ENCODE data around the gene SLCO3A1. TPM values are rescaled to one million over a fixed set of nuclear protein-coding genes. Genes with fewer than 3 reads are reported as not detected.
A peak's percentile ranks its signal among the peaks of the same experiment; 100 is the strongest.

The SLCO3A1 gene
- total RNA-seq: 10 to 100 TPM; 39.7 to 60.7 TPM
- polyA plus RNA-seq: 10 to 100 TPM in 1 of 2 donors, 1 to 10 TPM in 1; 9.6 to 29.1 TPM
- long read RNA-seq, donor 1, full-length matches to known transcripts: 14 of 83 reads
- long read RNA-seq, donor 1, partial matches to known transcripts: 32 of 83 reads
- long read RNA-seq, donor 1, other reads (novel, unspliced or antisense): 37 of 83 reads
- long read RNA-seq, donor 2, full-length matches to known transcripts: 50 of 113 reads
- long read RNA-seq, donor 2, partial matches to known transcripts: 14 of 113 reads
- long read RNA-seq, donor 2, other reads (novel, unspliced or antisense): 49 of 113 reads

- Histone ChIP-seq H3K9me3 (ENCODE audit: control insufficient read depth, low read length) (no peaks in the 10 kb centered on the region), H3K27me3 (ENCODE audit: control insufficient read depth in 1 of 2, insufficient read depth in 2 of 2, low read length in 1 of 2) (no peaks in the 10 kb centered on the region), H3K36me3 (ENCODE audit: control insufficient read depth in 1 of 2, insufficient read depth in 2 of 2, low read length in 1 of 2) (no peaks in the 10 kb centered on the region), H3K4me1 (ENCODE audit: control insufficient read depth in 1 of 2, insufficient read depth in 2 of 2, low read length in 2 of 2) (no peaks in the 10 kb centered on the region), H3K27ac (ENCODE audit: low read depth in 1 of 2, low read length in 2 of 2) (peak within 1 kb of the TSS; percentile 73 to 97), H3K4me3 (ENCODE audit: low read length in 2 of 2) (peak within 1 kb of the TSS; percentile 93 to 96)
- intact Hi-C loops (cut with DNase I): loop anchor here (2.0 to 10.0 kb wide), 7 partner anchors 64 to 549 kb away; no protein-coding TSS in a partner anchor
- 0% methylated on average over 15 to 67 of the region's 67 CpGs for WGBS, 2 donors
- ATAC-seq (ENCODE audit: low FRiP score) (peak; percentile 66), DNase-seq (peak; percentile 88 to 94)
These were observed at the start of gene SLCO3A1 for GRCh38 chr15:91853511-91853947. TSS of gene SLCO3A1 (plus strand) at chr15:91853708.

DNA sequence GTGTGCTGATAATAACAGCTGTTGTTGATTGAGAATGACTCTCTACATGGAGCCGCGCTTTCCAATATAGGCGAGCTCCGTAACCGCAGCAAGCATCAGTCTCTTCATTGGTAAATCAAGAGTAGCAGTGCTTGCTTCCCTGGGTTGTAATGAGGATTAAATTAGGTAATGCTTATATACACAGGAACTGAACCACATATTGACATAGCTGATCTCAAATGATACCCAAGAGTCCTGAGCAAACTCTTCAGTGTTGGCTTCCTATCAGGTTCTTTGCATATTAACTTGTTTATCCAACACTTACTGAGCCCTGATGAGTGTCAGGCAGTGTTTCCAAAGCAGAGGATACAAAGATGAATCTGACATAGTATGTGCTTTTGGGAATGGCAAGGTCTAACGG is 46.4 kb upstream of the SLCO3A1 start:
- ATAC-seq (ENCODE audit: low FRiP score) (no peak), DNase-seq (no peak)
- Histone ChIP-seq H3K27ac (ENCODE audit: low read depth in 1 of 2, low read length in 2 of 2) (no peak overlapping the region), H3K4me3 (ENCODE audit: low read length in 2 of 2) (no peak overlapping the region), H3K9me3 (ENCODE audit: control insufficient read depth, low read length) (peaks cover 1% of the 10 kb centered on the region), H3K4me1 (ENCODE audit: control insufficient read depth in 1 of 2, insufficient read depth in 2 of 2, low read length in 2 of 2) (no peaks in the 10 kb centered on the region), H3K36me3 (ENCODE audit: control insufficient read depth in 1 of 2, insufficient read depth in 2 of 2, low read length in 1 of 2) (no peaks in the 10 kb centered on the region), H3K27me3 (ENCODE audit: control insufficient read depth in 1 of 2, insufficient read depth in 2 of 2, low read length in 1 of 2) (no peaks in the 10 kb centered on the region)
- intact Hi-C loops (cut with DNase I): no loop called here
- 85 to 89% methylated on average over 6 of the region's 6 CpGs for WGBS, 2 donors

DNA sequence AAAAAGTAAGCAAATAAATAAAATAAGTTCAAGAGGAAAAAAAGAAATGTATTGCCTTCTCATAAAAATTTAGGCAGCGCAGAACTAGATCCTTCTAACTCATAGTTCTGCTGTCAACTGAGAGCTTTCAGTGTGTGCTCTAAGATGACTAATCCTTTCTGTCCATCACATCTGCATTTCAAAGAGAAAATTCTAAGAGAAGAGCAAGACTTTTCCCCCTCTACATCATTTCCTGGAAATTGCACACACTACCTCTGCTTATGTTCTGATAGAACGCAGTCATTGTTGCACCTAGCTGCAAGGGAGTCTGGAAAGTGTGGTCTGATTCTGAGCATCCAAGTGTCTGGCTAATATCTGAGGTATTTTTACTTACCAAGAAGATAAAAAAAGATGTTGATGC is 39.6 kb upstream of the SLCO3A1 start:
- 95% methylated on average over 2 of the region's 2 CpGs for WGBS, 2 donors
- Histone ChIP-seq H3K36me3 (ENCODE audit: control insufficient read depth in 1 of 2, insufficient read depth in 2 of 2, low read length in 1 of 2) (no peaks in the 10 kb centered on the region), H3K4me1 (ENCODE audit: control insufficient read depth in 1 of 2, insufficient read depth in 2 of 2, low read length in 2 of 2) (no peaks in the 10 kb centered on the region), H3K4me3 (ENCODE audit: low read length in 2 of 2) (no peak overlapping the region), H3K27ac (ENCODE audit: low read depth in 1 of 2, low read length in 2 of 2) (no peak overlapping the region), H3K9me3 (ENCODE audit: control insufficient read depth, low read length) (peaks cover 6% of the 10 kb centered on the region), H3K27me3 (ENCODE audit: control insufficient read depth in 1 of 2, insufficient read depth in 2 of 2, low read length in 1 of 2) (no peaks in the 10 kb centered on the region)
- intact Hi-C loops (cut with DNase I): no loop called here
- no peak for ATAC-seq (ENCODE audit: low FRiP score)
- DNase-seq: no peak

- no peaks in the 10 kb centered on the region for H3K36me3 ChIP-seq (ENCODE audit: control insufficient read depth in 1 of 2, insufficient read depth in 2 of 2, low read length in 1 of 2)
- no peak overlapping the region for H3K27ac ChIP-seq (ENCODE audit: low read depth in 1 of 2, low read length in 2 of 2)
- H3K9me3 ChIP-seq (ENCODE audit: control insufficient read depth, low read length): peaks cover 9% of the 10 kb centered on the region
- no peak overlapping the region for H3K4me3 ChIP-seq (ENCODE audit: low read length in 2 of 2)
- no peak for ATAC-seq (ENCODE audit: low FRiP score)
- no peak for DNase-seq
- no peaks in the 10 kb centered on the region for H3K27me3 ChIP-seq (ENCODE audit: control insufficient read depth in 1 of 2, insufficient read depth in 2 of 2, low read length in 1 of 2)
- WGBS, 2 donors: 89 to 90% methylated on average over 3 of the region's 3 CpGs
- H3K4me1 ChIP-seq (ENCODE audit: control insufficient read depth in 1 of 2, insufficient read depth in 2 of 2, low read length in 2 of 2): no peaks in the 10 kb centered on the region
- intact Hi-C loops (cut with DNase I): no loop called here
These were observed 36.6 kb upstream of the SLCO3A1 start for GRCh38 chr15:91816942-91817341.

DNA sequence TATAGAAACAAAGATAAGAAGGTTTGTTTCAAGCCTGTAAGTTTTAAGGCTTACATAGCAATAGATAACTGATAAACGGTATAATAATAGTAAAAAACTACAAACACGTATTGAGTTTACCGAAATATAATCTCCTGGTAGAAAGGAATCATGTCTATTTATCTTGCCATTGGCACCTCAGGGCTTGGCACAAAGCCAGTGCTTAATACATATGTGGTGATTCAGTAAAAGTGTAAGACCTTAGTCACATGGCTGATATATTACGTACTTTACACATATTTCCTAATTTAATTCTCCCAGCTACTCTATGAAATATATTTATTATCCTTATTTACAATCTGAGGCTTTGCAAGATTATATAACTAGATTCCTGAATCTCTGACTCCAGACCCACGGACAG is 32.0 kb upstream of the SLCO3A1 start:
- WGBS, 2 donors: 78 to 80% methylated on average over 5 of the region's 5 CpGs
- intact Hi-C loops (cut with DNase I): no loop called here
- no peaks in the 10 kb centered on the region for H3K4me1 ChIP-seq (ENCODE audit: control insufficient read depth in 1 of 2, insufficient read depth in 2 of 2, low read length in 2 of 2)
- peaks cover 5% of the 10 kb centered on the region for H3K9me3 ChIP-seq (ENCODE audit: control insufficient read depth, low read length)
- DNase-seq (no peak), ATAC-seq (ENCODE audit: low FRiP score) (no peak)
- H3K4me3 ChIP-seq (ENCODE audit: low read length in 2 of 2): no peak overlapping the region
- no peaks in the 10 kb centered on the region for H3K36me3 ChIP-seq (ENCODE audit: control insufficient read depth in 1 of 2, insufficient read depth in 2 of 2, low read length in 1 of 2)
- no peaks in the 10 kb centered on the region for H3K27me3 ChIP-seq (ENCODE audit: control insufficient read depth in 1 of 2, insufficient read depth in 2 of 2, low read length in 1 of 2)
- H3K27ac ChIP-seq (ENCODE audit: low read depth in 1 of 2, low read length in 2 of 2): no peak overlapping the region

GRCh38 chr15:91824256-91824655 is 29.3 kb upstream of the SLCO3A1 start:
- WGBS, 2 donors: 35 to 42% methylated on average over 3 of the region's 3 CpGs
- Histone ChIP-seq H3K27ac (ENCODE audit: low read depth in 1 of 2, low read length in 2 of 2) (no peak overlapping the region), H3K4me3 (ENCODE audit: low read length in 2 of 2) (no peak overlapping the region), H3K4me1 (ENCODE audit: control insufficient read depth in 1 of 2, insufficient read depth in 2 of 2, low read length in 2 of 2) (no peaks in the 10 kb centered on the region), H3K9me3 (ENCODE audit: control insufficient read depth, low read length) (peaks cover 5% of the 10 kb centered on the region), H3K27me3 (ENCODE audit: control insufficient read depth in 1 of 2, insufficient read depth in 2 of 2, low read length in 1 of 2) (no peaks in the 10 kb centered on the region), H3K36me3 (ENCODE audit: control insufficient read depth in 1 of 2, insufficient read depth in 2 of 2, low read length in 1 of 2) (no peaks in the 10 kb centered on the region)
- intact Hi-C loops (cut with DNase I): no loop called here
- ATAC-seq (ENCODE audit: low FRiP score) (no peak), DNase-seq (no peak)

GRCh38 chr15:91826443-91826842 is 27.1 kb upstream of the SLCO3A1 start:
- H3K9me3 ChIP-seq (ENCODE audit: control insufficient read depth, low read length): peaks cover 3% of the 10 kb centered on the region
- H3K4me3 ChIP-seq (ENCODE audit: low read length in 2 of 2): no peak overlapping the region
- WGBS, 2 donors: 67 to 72% methylated on average over 5 of the region's 5 CpGs
- ATAC-seq (ENCODE audit: low FRiP score) (no peak), DNase-seq (no peak)
- intact Hi-C loops (cut with DNase I): no loop called here
- no peaks in the 10 kb centered on the region for H3K36me3 ChIP-seq (ENCODE audit: control insufficient read depth in 1 of 2, insufficient read depth in 2 of 2, low read length in 1 of 2)
- no peak overlapping the region for H3K27ac ChIP-seq (ENCODE audit: low read depth in 1 of 2, low read length in 2 of 2)
- H3K27me3 ChIP-seq (ENCODE audit: control insufficient read depth in 1 of 2, insufficient read depth in 2 of 2, low read length in 1 of 2): no peaks in the 10 kb centered on the region
- H3K4me1 ChIP-seq (ENCODE audit: control insufficient read depth in 1 of 2, insufficient read depth in 2 of 2, low read length in 2 of 2): no peaks in the 10 kb centered on the region

- Histone ChIP-seq H3K27me3 (ENCODE audit: control insufficient read depth in 1 of 2, insufficient read depth in 2 of 2, low read length in 1 of 2) (no peaks in the 10 kb centered on the region), H3K36me3 (ENCODE audit: control insufficient read depth in 1 of 2, insufficient read depth in 2 of 2, low read length in 1 of 2) (no peaks in the 10 kb centered on the region), H3K4me3 (ENCODE audit: low read length in 2 of 2) (no peak overlapping the region), H3K4me1 (ENCODE audit: control insufficient read depth in 1 of 2, insufficient read depth in 2 of 2, low read length in 2 of 2) (no peaks in the 10 kb centered on the region), H3K9me3 (ENCODE audit: control insufficient read depth, low read length) (no peaks in the 10 kb centered on the region), H3K27ac (ENCODE audit: low read depth in 1 of 2, low read length in 2 of 2) (no peak overlapping the region)
- ATAC-seq (ENCODE audit: low FRiP score): no peak
- DNase-seq: no peak
- intact Hi-C loops (cut with DNase I): loop anchor here in 1 of 2 donors (5.0 kb wide), 1 partner anchor 201 kb away; no protein-coding TSS in a partner anchor
- WGBS, 2 donors: 68 to 86% methylated on average over 2 of the region's 2 CpGs
These were observed 20.5 kb upstream of the SLCO3A1 start for GRCh38 chr15:91833056-91833455.

GRCh38 chr15:91839867-91840266 is 13.6 kb upstream of the SLCO3A1 start:
- Histone ChIP-seq H3K27ac (ENCODE audit: low read depth in 1 of 2, low read length in 2 of 2) (no peak overlapping the region), H3K27me3 (ENCODE audit: control insufficient read depth in 1 of 2, insufficient read depth in 2 of 2, low read length in 1 of 2) (no peaks in the 10 kb centered on the region), H3K4me1 (ENCODE audit: control insufficient read depth in 1 of 2, insufficient read depth in 2 of 2, low read length in 2 of 2) (no peaks in the 10 kb centered on the region), H3K36me3 (ENCODE audit: control insufficient read depth in 1 of 2, insufficient read depth in 2 of 2, low read length in 1 of 2) (no peaks in the 10 kb centered on the region), H3K9me3 (ENCODE audit: control insufficient read depth, low read length) (no peaks in the 10 kb centered on the region), H3K4me3 (ENCODE audit: low read length in 2 of 2) (no peak overlapping the region)
- intact Hi-C loops (cut with DNase I): loop anchor here in 1 of 2 donors (10.0 kb wide), 1 partner anchor 125 kb away; no protein-coding TSS in a partner anchor
- ATAC-seq (ENCODE audit: low FRiP score) (no peak), DNase-seq (no peak)
- WGBS, 2 donors: 88 to 91% methylated on average over 6 of the region's 6 CpGs

All from aorta (tissue), 5 donors.